C4-2B (cell line): ENCODE results near the gene NVL.

Experiments used
- H3K27ac ChIP-seq: fragments of 450-650 bp; 2 replicates; pipeline ENCODE4 v1.5.1; 2017
- CTCF ChIP-seq: fragments of 450-650 bp; conservative IDR thresholded peaks from 2 replicates; pipeline ENCODE4 v1.5.1; 2017; ENCODE audit warnings: mild to moderate bottlenecking
- ZFX ChIP-seq: fragments of 450-650 bp; IDR thresholded peaks from 2 replicates; pipeline ENCODE4 v1.6.1; 2017

NVL gene

GRCh38 chr1:224267925-224268324, 62.0 kb downstream of the NVL start:
- H3K27ac ChIP-seq, result no peak overlapping the region
- TF ChIP-seq CTCF, result no peak
- TF ChIP-seq ZFX, result no peak

- no peak for TF ChIP-seq ZFX
- no peak for TF ChIP-seq CTCF
- peak overlapping the region; percentile 33; the same call in 1 of the 2 replicates for H3K27ac ChIP-seq
Measured at GRCh38 chr1:224266915-224267856, 62.8 kb downstream of the NVL start.

- TF ChIP-seq ZFX (no peak), CTCF (no peak)
- no peak overlapping the region for H3K27ac ChIP-seq
Measured at GRCh38 chr1:224266105-224266914, 63.7 kb downstream of the NVL start.

GRCh38 chr1:224264321-224264720, 65.7 kb downstream of the NVL start:
- no peak for TF ChIP-seq CTCF
- TF ChIP-seq ZFX, result no peak

GRCh38 chr1:224262373-224263054, 67.5 kb downstream of the NVL start:
- H3K27ac ChIP-seq, result no peak overlapping the region
- TF ChIP-seq CTCF, result no peak
- TF ChIP-seq ZFX, result no peak

More at GRCh38 chr1:224264321-224264720, 65.7 kb downstream of the NVL start:
- peak overlapping the region; percentile 48 for H3K27ac ChIP-seq

GRCh38 chr1:224259986-224260385, 70.0 kb downstream of the NVL start:
- TF ChIP-seq CTCF (no peak), ZFX (no peak)
- peak overlapping the region; percentile 78 for H3K27ac ChIP-seq
